H1 (cell line): Measurements from ENCODE around the gene ELMO1. TPM values are rescaled to one million over a fixed set of nuclear protein-coding genes. Genes with fewer than 3 reads are reported as not detected.

Source experiments
- CHD2 ChIP-seq: IDR thresholded peaks from 2 replicates; pipeline ENCODE4 v1.6.1; 2012; ENCODE audit warnings: low read length, improper control_type of control experiment
- CREB1 ChIP-seq: IDR thresholded peaks from 2 replicates; pipeline ENCODE4 v1.6.1; 2012; ENCODE audit warnings: inconsistent platforms
- TAF1 ChIP-seq: IDR thresholded peaks from 2 replicates; pipeline ENCODE4 v1.6.1; 2011; ENCODE audit warnings: mild to moderate bottlenecking, low read depth, low read length
- polyA plus RNA-seq, 7 experiments: library from polyadenylated mRNA; depleted of rRNA in 3 of 7; stranded (reverse) in 5 of 7; unstranded in 2 of 7; fragments of >200 nt in 5 of 7; fragments of 200-250 nt in 2 of 7; gene quantifications; 1 replicate in 5 of 7; 2 replicates in 1 of 7; 4 replicates in 1 of 7; pipeline versions ENCODE4 v1.2.1 to v1.2.3, GENCODE V29; 2011 to 2013; ENCODE audit warnings: missing spikeins in 2 of 7, mixed read lengths in 2 of 7
- total RNA-seq: library from RNA; stranded (reverse); fragmentation: NEBNext Ultra II Directional; extraction: Animal tissue kit (Norgen Biotek cat#: 25700); gene quantifications from 2 replicates; pipeline ENCODE4 v1.2.1, GENCODE V29; 2021
- TF ChIP-seq, protein P1 (sequence below): IDR thresholded peaks from 2 replicates; pipeline ENCODE4 v1.6.1; 2012; ENCODE audit warnings: inconsistent platforms

ELMO1 gene
- total and polyA plus RNA-seq, 2 of the 8 experiments (the other 6 are each of a cell fraction or from before 2014, with no cell fraction given) = 18.4 to 21.0 TPM

DNA sequence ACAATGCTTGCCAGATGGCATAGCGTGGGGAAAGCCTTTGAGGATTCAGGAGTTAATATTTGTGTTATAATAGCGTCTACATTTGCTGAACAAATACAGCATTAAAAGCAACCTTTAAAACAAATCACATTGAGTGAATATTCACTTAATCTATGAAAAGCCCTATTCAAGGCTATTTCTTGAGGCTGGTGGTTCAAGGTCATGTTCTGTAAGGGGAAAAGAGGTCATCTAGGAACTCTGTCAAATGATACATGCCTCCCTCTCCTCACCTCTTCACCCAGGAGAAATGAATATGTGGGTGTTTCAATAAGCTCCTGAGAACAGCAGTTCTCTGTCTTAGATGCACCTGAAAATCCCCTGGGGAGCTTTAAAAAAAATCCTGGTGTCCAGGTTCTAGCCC lies 303.0 kb downstream of the ELMO1 start (continued):
- no peak for TF ChIP-seq CHD2
- TF ChIP-seq, protein P1, sequence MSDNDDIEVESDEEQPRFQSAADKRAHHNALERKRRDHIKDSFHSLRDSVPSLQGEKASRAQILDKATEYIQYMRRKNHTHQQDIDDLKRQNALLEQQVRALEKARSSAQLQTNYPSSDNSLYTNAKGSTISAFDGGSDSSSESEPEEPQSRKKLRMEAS = no peak
- TF ChIP-seq TAF1 = no peak
- no peak for TF ChIP-seq CREB1
- TF ChIP-seq, all 59 proteins: peak for 0
